Endothelial cell of umbilical vein (primary cell): ENCODE measurements around the gene FCER2.

Experiments used
- JUN ChIP-seq: IDR thresholded peaks from 2 replicates; pipeline ENCODE4 v1.6.1; 2011; ENCODE audit warnings: borderline replicate concordance, low read depth; ENCODE audit not compliant: insufficient read length, insufficient read depth
- TF ChIP-seq, protein P1 (sequence below), 2 donors: IDR thresholded peaks; 1 replicate in 1 of 2; 2 replicates in 1 of 2; pipeline ENCODE4 v1.5.1; 2011; ENCODE audit warnings: low read length in 2 of 2, mild to moderate bottlenecking in 2 of 2, moderate library complexity in 2 of 2, control low read depth in 1 of 2, inconsistent platforms in 1 of 2, low read depth in 1 of 2; ENCODE audit not compliant: insufficient read depth in 1 of 2; ENCODE audit errors: extremely low read depth in 1 of 2

DNA sequence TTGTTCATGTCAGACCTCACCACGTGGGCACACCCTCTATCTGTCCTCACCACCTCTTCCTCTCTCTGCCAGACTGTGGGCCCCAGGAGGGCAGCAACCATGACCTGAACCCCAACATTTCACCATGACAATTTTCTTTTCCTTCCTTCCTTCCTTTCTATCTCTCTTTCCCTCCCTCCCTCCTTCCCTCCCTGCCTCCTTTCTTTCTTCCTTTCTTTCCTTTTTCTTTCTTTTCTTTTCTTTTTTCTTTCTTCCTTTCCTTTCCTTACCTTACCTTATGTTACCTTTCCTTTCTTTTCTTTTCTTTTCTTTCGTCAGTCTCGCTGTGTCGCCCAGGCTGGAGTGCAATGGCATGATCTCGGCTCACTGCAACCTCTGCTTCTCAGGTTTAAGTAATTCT is 8.7 kb upstream of the FCER2 start:
- no peak for TF ChIP-seq JUN
- TF ChIP-seq, protein P1, sequence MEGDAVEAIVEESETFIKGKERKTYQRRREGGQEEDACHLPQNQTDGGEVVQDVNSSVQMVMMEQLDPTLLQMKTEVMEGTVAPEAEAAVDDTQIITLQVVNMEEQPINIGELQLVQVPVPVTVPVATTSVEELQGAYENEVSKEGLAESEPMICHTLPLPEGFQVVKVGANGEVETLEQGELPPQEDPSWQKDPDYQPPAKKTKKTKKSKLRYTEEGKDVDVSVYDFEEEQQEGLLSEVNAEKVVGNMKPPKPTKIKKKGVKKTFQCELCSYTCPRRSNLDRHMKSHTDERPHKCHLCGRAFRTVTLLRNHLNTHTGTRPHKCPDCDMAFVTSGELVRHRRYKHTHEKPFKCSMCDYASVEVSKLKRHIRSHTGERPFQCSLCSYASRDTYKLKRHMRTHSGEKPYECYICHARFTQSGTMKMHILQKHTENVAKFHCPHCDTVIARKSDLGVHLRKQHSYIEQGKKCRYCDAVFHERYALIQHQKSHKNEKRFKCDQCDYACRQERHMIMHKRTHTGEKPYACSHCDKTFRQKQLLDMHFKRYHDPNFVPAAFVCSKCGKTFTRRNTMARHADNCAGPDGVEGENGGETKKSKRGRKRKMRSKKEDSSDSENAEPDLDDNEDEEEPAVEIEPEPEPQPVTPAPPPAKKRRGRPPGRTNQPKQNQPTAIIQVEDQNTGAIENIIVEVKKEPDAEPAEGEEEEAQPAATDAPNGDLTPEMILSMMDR (IDR thresholded peaks at IDR 0.05; ENCODE audit: extremely low read depth in 1 of 2, insufficient read depth in 1 of 2, low read depth in 1 of 2, low read length in 2 of 2): no peak
